SK-N-SH (cell line): Measurements from ENCODE around the gene HMG20A. TPM values are rescaled to one million over a fixed set of nuclear protein-coding genes. Genes with fewer than 3 reads are reported as not detected.

ENCODE experiments used
- CTCF ChIA-PET: fragments of 300-600, 350-600 bp; formaldehyde crosslinking; extraction: SDS; loops from one replicate; lab custom pipeline; 2021; lab: Yijun Ruan, JAX
- POLR2A ChIA-PET: fragments of 350-600 bp; sonication (Branson Sonifier 250); formaldehyde crosslinking; extraction: SDS; loops from one replicate; lab custom pipeline; 2020; ENCODE audit warnings: antibody characterized with exemption, inconsistent platforms; lab: Yijun Ruan, JAX
- DNase-seq: peaks from one replicate; pipeline ENCODE4 v3.0.0; 2012
- H2AFZ ChIP-seq: fragments of 200-600 bp; sonication (generic); 2 replicates; pipeline ENCODE4 v1.8.1; 2016; ENCODE audit warnings: antibody characterized with exemption, mild to moderate bottlenecking, low read depth
- H3F3A ChIP-seq: fragments of 200-600 bp; sonication (generic); replicated peaks from 2 replicates; pipeline ENCODE3; 2016; ENCODE audit warnings: antibody characterized with exemption, mild to moderate bottlenecking; ENCODE audit not compliant: insufficient read depth
- H3K27ac ChIP-seq, 2 experiments: fragments of 200-500 bp in 1 of 2; fragments of 200-600 bp in 1 of 2; sonication (Bioruptor generic) in 1 of 2; sonication (generic), shearing (Covaris generic) in 1 of 2; 2 replicates each; pipeline versions ENCODE4 v1.5.1 to v1.6.1; 2014 to 2016; ENCODE audit warnings: low read depth in 2 of 2, inconsistent platforms in 1 of 2, low read length in 1 of 2, mild to moderate bottlenecking in 1 of 2, mixed read lengths in 1 of 2
- H3K27me3 ChIP-seq: fragments of 200-600 bp; sonication (generic), shearing (Covaris generic); 2 replicates; pipeline ENCODE4 v1.6.1; 2016; ENCODE audit warnings: mixed run types; ENCODE audit not compliant: insufficient read depth
- H3K36me3 ChIP-seq, 2 experiments: fragments of 200-500 bp in 1 of 2; fragments of 200-600 bp in 1 of 2; sonication (Bioruptor generic) in 1 of 2; sonication (generic) in 1 of 2; replicated peaks in 1 of 2; 2 replicates each; pipeline versions ENCODE3 to v1.5.1; 2014 to 2016; ENCODE audit warnings: low read length in 1 of 2, mild to moderate bottlenecking in 1 of 2; ENCODE audit not compliant: insufficient read depth in 2 of 2, control insufficient read depth in 1 of 2
- H3K4me1 ChIP-seq, 2 experiments: fragments of 200-500 bp in 1 of 2; fragments of 200-600 bp in 1 of 2; sonication (Bioruptor generic) in 1 of 2; sonication (generic), shearing (Covaris generic) in 1 of 2; 2 replicates each; pipeline versions ENCODE4 v1.5.1 to v1.6.1; 2014 to 2016; ENCODE audit warnings: low read depth in 1 of 2, low read length in 1 of 2, mixed run types in 1 of 2; ENCODE audit not compliant: insufficient read depth in 2 of 2, control insufficient read depth in 1 of 2
- H3K4me2 ChIP-seq: fragments of 200-600 bp; sonication (generic), shearing (Covaris generic); 2 replicates; pipeline ENCODE4 v1.6.1; 2017; ENCODE audit warnings: mixed run types
- H3K4me3 ChIP-seq, 2 experiments: fragments of 200-500 bp in 1 of 2; fragments of 200-600 bp in 1 of 2; sonication (Bioruptor generic) in 1 of 2; sonication (generic), shearing (Covaris generic) in 1 of 2; 2 replicates each; pipeline versions ENCODE4 v1.5.1 to v1.8.1; 2014 to 2016; ENCODE audit warnings: low read depth in 2 of 2, inconsistent platforms in 1 of 2, low read length in 1 of 2, mild to moderate bottlenecking in 1 of 2, mixed read lengths in 1 of 2, moderate library complexity in 1 of 2
- H3K79me2 ChIP-seq: fragments of 200-600 bp; sonication (generic); 2 replicates; pipeline ENCODE4 v1.8.1; 2017; ENCODE audit warnings: mild to moderate bottlenecking; ENCODE audit not compliant: insufficient read depth
- H3K9ac ChIP-seq: fragments of 200-600 bp; sonication (generic); 2 replicates; pipeline ENCODE4 v1.6.1; 2017; ENCODE audit warnings: mixed run types
- H3K9me2 ChIP-seq: fragments of 200-600 bp; sonication (generic); 2 replicates; pipeline ENCODE4 v1.6.1; 2017; ENCODE audit warnings: mixed run types
- H3K9me3 ChIP-seq: fragments of 200-600 bp; sonication (generic); 2 replicates; pipeline ENCODE4 v1.6.1; 2017; ENCODE audit warnings: mixed run types, mild to moderate bottlenecking, moderate library complexity
- H4K20me1 ChIP-seq: fragments of 200-600 bp; sonication (generic); 2 replicates; pipeline ENCODE4 v1.6.1; 2017; ENCODE audit warnings: mild to moderate bottlenecking, mixed run types; ENCODE audit not compliant: insufficient read depth
- ELF1 ChIP-seq: IDR thresholded peaks from 2 replicates; pipeline ENCODE4 v1.4.0; 2012
- EZH2phosphoT487 ChIP-seq: fragments of 200-600 bp; sonication (generic); IDR thresholded peaks from 2 replicates; pipeline ENCODE4 v1.6.1; 2017; ENCODE audit warnings: low read depth, mixed run types, mild to moderate bottlenecking, antibody characterized with exemption, moderate library complexity, borderline replicate concordance
- GABPA ChIP-seq: IDR thresholded peaks from 2 replicates; pipeline ENCODE4 v1.4.0; 2012; ENCODE audit warnings: low read depth, mild to moderate bottlenecking
- GATA2 ChIP-seq: sonication (generic); formaldehyde crosslinking; IDR thresholded peaks from 2 replicates; pipeline ENCODE4 v1.5.0; 2020; ENCODE audit warnings: mild to moderate bottlenecking, missing genetic modification reagents
- MAX ChIP-seq: IDR thresholded peaks from 2 replicates; pipeline ENCODE4 v1.4.0; 2012; ENCODE audit warnings: low read depth
- MEF2A ChIP-seq: IDR thresholded peaks from 2 replicates; pipeline ENCODE4 v1.4.0; 2012; ENCODE audit warnings: low read depth, borderline replicate concordance
- MXI1 ChIP-seq: IDR thresholded peaks from 2 replicates; pipeline ENCODE4 v1.6.1; 2012; ENCODE audit warnings: mild to moderate bottlenecking, low read depth, low read length, improper control_type of control experiment
- NRF1 ChIP-seq: IDR thresholded peaks from 2 replicates; pipeline ENCODE4 v1.6.1; 2012; ENCODE audit warnings: low read depth, mild to moderate bottlenecking, low read length
- PBX3 ChIP-seq: IDR thresholded peaks from 2 replicates; pipeline ENCODE4; 2012
- RFX5 ChIP-seq: IDR thresholded peaks from 2 replicates; pipeline ENCODE4 v1.6.1; 2012; ENCODE audit warnings: mild to moderate bottlenecking, improper control_type of control experiment, low read length
- SIN3A ChIP-seq: IDR thresholded peaks from 2 replicates; pipeline ENCODE4 v1.6.1; 2012; ENCODE audit warnings: low read depth, mild to moderate bottlenecking, low read length, moderate library complexity, borderline replicate concordance
- SMC3 ChIP-seq: IDR thresholded peaks from 2 replicates; pipeline ENCODE4 v1.6.1; 2012; ENCODE audit warnings: low read depth, low read length, improper control_type of control experiment
- TAF1 ChIP-seq: IDR thresholded peaks from 2 replicates; pipeline ENCODE4 v1.6.1; 2012; ENCODE audit warnings: low read depth, mild to moderate bottlenecking, low read length, moderate library complexity, borderline replicate concordance
- TCF12 ChIP-seq: IDR thresholded peaks from 2 replicates; pipeline ENCODE4 v1.4.0; 2012
- USF1 ChIP-seq: IDR thresholded peaks from 2 replicates; pipeline ENCODE4 v1.4.0; 2012; ENCODE audit warnings: low read depth, borderline replicate concordance
- YY1 ChIP-seq: IDR thresholded peaks from 2 replicates; pipeline ENCODE4 v1.4.0; 2012; ENCODE audit warnings: low read depth, mild to moderate bottlenecking
- WGBS: methylation state at CpG from one replicate; pipeline ENCODE4 v1.1.6; 2017; ENCODE audit warnings: low lambda C conversion rate; 5-methylcytosine and 5-hydroxymethylcytosine counted together
- polyA plus RNA-seq, 3 experiments: library from polyadenylated mRNA; depleted of rRNA; stranded (reverse); fragments of >200 nt; gene quantifications; 2 replicates each; pipeline ENCODE4 v1.2.3, GENCODE V29; 2012
- TF ChIP-seq, protein P1 (sequence below): IDR thresholded peaks from 2 replicates; pipeline ENCODE4 v1.6.1; 2012; ENCODE audit warnings: mild to moderate bottlenecking, low read depth, low read length, moderate library complexity

HMG20A gene
- polyA plus RNA-seq, 1 of the 3 experiments (the other 2 are of a cell fraction) = 27.7 TPM

GRCh38 chr15:77421370-77421700, 647 bp downstream of the HMG20A start:
- POLR2A ChIA-PET = interaction anchor here (0.6 to 1.0 kb wide), 2 partner anchors 350 to 402 kb away, joined by 3 to 4 read pairs; partner anchors contain the start of gene TSPAN3

More at GRCh38 chr15:77421370-77421700, 647 bp downstream of the HMG20A start:
- peaks cover 3 to 10% of the 10 kb centered on the region in 2 experiments for H3K36me3 ChIP-seq
- no peaks in the 10 kb centered on the region for H3K27me3 ChIP-seq
- H3K9ac ChIP-seq = peak overlapping the region; percentile 84
- H3F3A ChIP-seq = peaks cover 16% of the 10 kb centered on the region
- peak overlapping the region; percentile 71 to 93 for H3K4me3 ChIP-seq
- H3K27ac ChIP-seq = peak overlapping the region; percentile 94 to 99; a peak in 3 of 4 replicates
- H3K9me2 ChIP-seq = no peaks in the 10 kb centered on the region
- peak overlapping the region; percentile 90 for H3K4me2 ChIP-seq
- no peak overlapping the region for H2AFZ ChIP-seq
- H4K20me1 ChIP-seq = peaks cover 36% of the 10 kb centered on the region
- H3K9me3 ChIP-seq = no peaks in the 10 kb centered on the region
- WGBS = 2% methylated on average over 3 of the region's 3 CpGs
- peaks cover 14 to 24% of the 10 kb centered on the region in 2 experiments for H3K4me1 ChIP-seq
- H3K79me2 ChIP-seq = peaks cover 86% of the 10 kb centered on the region
- CTCF ChIA-PET = interaction anchor here (0.9 to 2.6 kb wide), 5 partner anchors 57 to 303 kb away, joined by 3 to 14 read pairs (median 4); no protein-coding TSS in a partner anchor
- TF ChIP-seq TAF1 (no peak), GATA2 (CRISPR knock-in tag) (no peak), USF1 (no peak), RFX5 (no peak), MXI1 (no peak), MEF2A (no peak), YY1 (no peak), SMC3 (no peak), ELF1 (no peak), EZH2phosphoT487 (no peak), SIN3A (no peak), GABPA (no peak), PBX3 (no peak), NRF1 (no peak), TCF12 (no peak), MAX (no peak)
- TF ChIP-seq, protein P1, sequence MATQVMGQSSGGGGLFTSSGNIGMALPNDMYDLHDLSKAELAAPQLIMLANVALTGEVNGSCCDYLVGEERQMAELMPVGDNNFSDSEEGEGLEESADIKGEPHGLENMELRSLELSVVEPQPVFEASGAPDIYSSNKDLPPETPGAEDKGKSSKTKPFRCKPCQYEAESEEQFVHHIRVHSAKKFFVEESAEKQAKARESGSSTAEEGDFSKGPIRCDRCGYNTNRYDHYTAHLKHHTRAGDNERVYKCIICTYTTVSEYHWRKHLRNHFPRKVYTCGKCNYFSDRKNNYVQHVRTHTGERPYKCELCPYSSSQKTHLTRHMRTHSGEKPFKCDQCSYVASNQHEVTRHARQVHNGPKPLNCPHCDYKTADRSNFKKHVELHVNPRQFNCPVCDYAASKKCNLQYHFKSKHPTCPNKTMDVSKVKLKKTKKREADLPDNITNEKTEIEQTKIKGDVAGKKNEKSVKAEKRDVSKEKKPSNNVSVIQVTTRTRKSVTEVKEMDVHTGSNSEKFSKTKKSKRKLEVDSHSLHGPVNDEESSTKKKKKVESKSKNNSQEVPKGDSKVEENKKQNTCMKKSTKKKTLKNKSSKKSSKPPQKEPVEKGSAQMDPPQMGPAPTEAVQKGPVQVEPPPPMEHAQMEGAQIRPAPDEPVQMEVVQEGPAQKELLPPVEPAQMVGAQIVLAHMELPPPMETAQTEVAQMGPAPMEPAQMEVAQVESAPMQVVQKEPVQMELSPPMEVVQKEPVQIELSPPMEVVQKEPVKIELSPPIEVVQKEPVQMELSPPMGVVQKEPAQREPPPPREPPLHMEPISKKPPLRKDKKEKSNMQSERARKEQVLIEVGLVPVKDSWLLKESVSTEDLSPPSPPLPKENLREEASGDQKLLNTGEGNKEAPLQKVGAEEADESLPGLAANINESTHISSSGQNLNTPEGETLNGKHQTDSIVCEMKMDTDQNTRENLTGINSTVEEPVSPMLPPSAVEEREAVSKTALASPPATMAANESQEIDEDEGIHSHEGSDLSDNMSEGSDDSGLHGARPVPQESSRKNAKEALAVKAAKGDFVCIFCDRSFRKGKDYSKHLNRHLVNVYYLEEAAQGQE = no peak
- peak; percentile 7 for DNase-seq
